Transverse colon (tissue), 4 donors: Measurements from ENCODE around the gene VWA7. TPM values are rescaled to one million over a fixed set of nuclear protein-coding genes. Genes with fewer than 3 reads are reported as not detected.
A peak's percentile ranks its signal among the peaks of the same experiment; 100 is the strongest.

Experiments used
- DNase-seq: peaks from one replicate; pipeline ENCODE4 v3.0.0-alpha.2; 2019
- H3K27ac ChIP-seq, 4 donors: fragments of 200-600 bp; sonication (generic); 2 replicates each; pipeline ENCODE4 v1.5.1; 2016 to 2018; ENCODE audit warnings: inconsistent platforms in 4 of 4
- H3K27me3 ChIP-seq: fragments of 200-600 bp; sonication (generic); 2 replicates; pipeline ENCODE4 v1.5.1; 2017; ENCODE audit warnings: inconsistent platforms
- H3K36me3 ChIP-seq, 4 donors: fragments of 200-600 bp; sonication (generic); 2 replicates each; pipeline ENCODE4 v1.5.1; 2017 to 2019; ENCODE audit warnings: inconsistent platforms in 4 of 4
- H3K4me1 ChIP-seq, 4 donors: fragments of 200-600 bp; sonication (generic); 2 replicates each; pipeline ENCODE4 v1.5.1; 2017 to 2020; ENCODE audit warnings: inconsistent platforms in 4 of 4
- H3K4me3 ChIP-seq, 4 donors: fragments of 200-600 bp; sonication (generic); 1 replicate in 1 of 4; 2 replicates in 3 of 4; pipeline versions ENCODE4 v1.5.1 to v1.6.1; 2017 to 2019; ENCODE audit warnings: inconsistent platforms in 4 of 4
- H3K9me3 ChIP-seq, 2 donors: fragments of 200-600 bp; sonication (generic); 2 replicates each; pipeline ENCODE4 v1.5.1; 2017 to 2019; ENCODE audit warnings: inconsistent platforms in 2 of 2
- CTCF ChIP-seq, 5 experiments: fragments of 200-600 bp in 3 of 5; fragments of 450-650 bp in 2 of 5; sonication (generic) in 3 of 5; IDR thresholded peaks; 1 replicate in 2 of 5; 2 replicates in 3 of 5; pipeline ENCODE4 v1.5.1; 2016 to 2017; ENCODE audit warnings: antibody characterized with exemption in 5 of 5, inconsistent platforms in 3 of 5, mild to moderate bottlenecking in 2 of 5, moderate library complexity in 1 of 5
- EP300 ChIP-seq: sonication (generic); formaldehyde crosslinking; IDR thresholded peaks from one replicate; pipeline ENCODE4 v1.6.1; 2017; ENCODE audit warnings: antibody characterized with exemption, low read depth
- POLR2A ChIP-seq: fragments of 450-650 bp; IDR thresholded peaks from one replicate; pipeline ENCODE4 v1.6.1; 2016; ENCODE audit warnings: antibody characterized with exemption, mild to moderate bottlenecking, moderate library complexity
- POLR2AphosphoS5 ChIP-seq, 3 donors: sonication (generic); formaldehyde crosslinking; IDR thresholded peaks; one replicate each; pipeline ENCODE4 v1.6.1; 2016; ENCODE audit warnings: antibody characterized with exemption in 3 of 3
- WGBS, 2 donors: methylation state at CpG; one replicate each; pipeline ENCODE4 v1.1.5; 2018; ENCODE audit warnings: low coverage in 1 of 2; 5-methylcytosine and 5-hydroxymethylcytosine counted together
- in situ Hi-C, 4 donors: fragments of 200-750 bp; cut with MboI; loops; one replicate each; pipeline versions ENCODE4 v1.15.0 to v1.15.1; 2017; ENCODE audit warnings: low sequenced_read_pairs in 3 of 4, low pct_ligation_motif_present in 1 of 4, low pct_unique_long_range_greater_than_20kb in 1 of 4
- intact Hi-C: fragments of 100-400 bp; cut with DNase I; formaldehyde crosslinking; loops from one replicate; pipeline ENCODE4 v1.15.1; 2023; ENCODE audit warnings: low total_unique reads
- total RNA-seq, 4 donors: library from RNA; depleted of rRNA; stranded (reverse); fragments of >200 nt; gene quantifications; one replicate each; pipeline ENCODE4 v1.1.0, GENCODE V29; 2016

Gene VWA7
- total RNA-seq, 4 donors from 2014 or later, result 7.6 to 22.1 (median 9.6) TPM

- in situ Hi-C loops, result loop anchor here in 1 of 4 donors (10.0 kb wide), 1 partner anchor 85 kb away; the partner anchor contains the start of gene HSPA1B
- Histone ChIP-seq H3K9me3 (no peaks in the 10 kb centered on the region), H3K4me3 (peak within 1 kb of the TSS; percentile 58 to 73 (median 68)), H3K36me3 (no peaks in the 10 kb centered on the region), H3K27me3 (no peaks in the 10 kb centered on the region), H3K4me1 (peaks cover 13 to 44% (median 37%) of the 10 kb centered on the region in 4 donors), H3K27ac (peak within 1 kb of the TSS; percentile 96 to 99 (median 98))
- peak; percentile 99 for DNase-seq
- peak; percentile 79 for TF ChIP-seq POLR2A
- no peak for TF ChIP-seq EP300
- TF ChIP-seq POLR2AphosphoS5 (IDR thresholded peaks at IDR 0.05), result peak; percentile 76 to 92 (median 85)
- WGBS, 2 donors, result 0% methylated on average over 58 of the region's 58 CpGs; no CpG with 5 or more reads in 1 of the 2 donors
- intact Hi-C loops, result no loop called here
Observed at GRCh38 chr6:31739639-31740396, 37.3 kb downstream of the VWA7 start, which contains the start of gene MSH5. Gene MSH5, plus strand, starts transcription at chr6:31740005. Its CDS starts 462 bp downstream, at chr6:31740467.

- DNase-seq, result peak; percentile 84
- intact Hi-C loops, result no loop called here
- Histone ChIP-seq H3K9me3 (no peaks in the 10 kb centered on the region), H3K27me3 (no peaks in the 10 kb centered on the region), H3K36me3 (peaks cover 0 to 7% (median under 1%) of the 10 kb centered on the region in 4 donors), H3K4me1 (peaks cover 23 to 60% (median 52%) of the 10 kb centered on the region in 4 donors), H3K4me3 (peak overlapping the region in 2 of 4 donors; percentile 4 to 7), H3K27ac (peak overlapping the region; percentile 96 to 99 (median 98))
- TF ChIP-seq POLR2AphosphoS5 (IDR thresholded peaks at IDR 0.05) (peak; percentile 15 to 67 (median 60)), EP300 (peak; percentile 36), POLR2A (peak; percentile 64), CTCF (IDR thresholded peaks at IDR 0.05) (peak in 3 of 5 experiments; percentile 10 to 44 (median 11))
- WGBS, 2 donors, result 0 to 17% methylated on average over 1 to 6 of the region's 6 CpGs
- in situ Hi-C loops, result loop anchor here in 1 of 4 donors (10.0 kb wide), 1 partner anchor 87 kb away; the partner anchor contains the start of gene HSPA1B
Observed at GRCh38 chr6:31737991-31738979, 38.8 kb downstream of the VWA7 start.

- H3K4me3 ChIP-seq, result peak overlapping the region in 2 of 4 donors; percentile 56 to 77
- intact Hi-C loops, result no loop called here
Observed at GRCh38 chr6:31737315-31737990, 39.7 kb downstream of the VWA7 start.

More at GRCh38 chr6:31737315-31737990, 39.7 kb downstream of the VWA7 start:
- in situ Hi-C loops, result loop anchor here in 1 of 4 donors (10.0 kb wide), 1 partner anchor 87 kb away; the partner anchor contains the start of gene HSPA1B
- TF ChIP-seq EP300, result no peak
- no peak for TF ChIP-seq POLR2A
- TF ChIP-seq POLR2AphosphoS5 (IDR thresholded peaks at IDR 0.05), result no peak
- TF ChIP-seq CTCF (IDR thresholded peaks at IDR 0.05), result no peak
- Histone ChIP-seq H3K27me3 (no peaks in the 10 kb centered on the region), H3K27ac (peak overlapping the region; percentile 96 to 99 (median 98)), H3K9me3 (no peaks in the 10 kb centered on the region), H3K4me1 (peaks cover 23 to 64% (median 55%) of the 10 kb centered on the region in 4 donors), H3K36me3 (peaks cover 0 to 15% (median 5%) of the 10 kb centered on the region in 4 donors)
- DNase-seq, result peak; percentile 52
- 10 to 30% methylated on average over 4 to 7 of the region's 7 CpGs for WGBS, 2 donors
